Dendritic cell treated with granulocyte-macrophage colony-stimulating factor and Interleukin-4, amounts not matched to agents 40 ng/mL and 50 ng/mL, for 4 days (primary cell): ENCODE results near the gene AADAT.
"Not testable (repeated sequence)": the region's sequence is repeated elsewhere in the genome, so short reads cannot be mapped to it uniquely, and the experiment has no call there.

Experiments
- H3K27ac Mint-ChIP-seq: one replicate; pipeline ENCODE4 v1.8.0; 2022; ENCODE audit warnings: mild to moderate bottlenecking, mixed read lengths
- H3K27me3 Mint-ChIP-seq: one replicate; pipeline ENCODE4 v1.8.0; 2022; ENCODE audit warnings: mild to moderate bottlenecking, mixed read lengths
- H3K36me3 Mint-ChIP-seq: one replicate; pipeline ENCODE4 v1.8.0; 2022; ENCODE audit warnings: low read depth, mixed read lengths
- H3K4me1 Mint-ChIP-seq: one replicate; pipeline ENCODE4 v1.8.0; 2022; ENCODE audit warnings: low read depth, mixed read lengths
- H3K4me3 Mint-ChIP-seq: one replicate; pipeline ENCODE4 v1.8.0; 2022; ENCODE audit warnings: mild to moderate bottlenecking, moderate library complexity, mixed read lengths
- H3K9me3 Mint-ChIP-seq: one replicate; pipeline ENCODE4 v1.8.0; 2022; ENCODE audit warnings: mixed read lengths
- intact Hi-C: fragments of 100-400 bp; cut with micrococcal nuclease; formaldehyde crosslinking; loops from one replicate; pipeline ENCODE4 v1.15.0; 2022

Gene AADAT

GRCh38 chr4:170109586-170110284 is 20.0 kb upstream of the AADAT start:
- Mint-ChIP-seq H3K4me1 (no peaks in the 10 kb centered on the region), H3K27me3 (no peaks in the 10 kb centered on the region), H3K27ac (no peak overlapping the region), H3K36me3 (no peaks in the 10 kb centered on the region), H3K4me3 (no peak overlapping the region), H3K9me3 (no peaks in the 10 kb centered on the region)
- intact Hi-C loops = no loop called here

- Mint-ChIP-seq H3K27ac (no peak overlapping the region), H3K4me1 (no peaks in the 10 kb centered on the region), H3K9me3 (no peaks in the 10 kb centered on the region), H3K36me3 (no peaks in the 10 kb centered on the region), H3K4me3 (no peak overlapping the region), H3K27me3 (no peaks in the 10 kb centered on the region)
- intact Hi-C loops = no loop called here
Observed at GRCh38 chr4:170106900-170107299, 17.1 kb upstream of the AADAT start.

- Mint-ChIP-seq H3K27me3 (no peaks in the 10 kb centered on the region), H3K27ac (no peak overlapping the region), H3K4me3 (no peak overlapping the region), H3K9me3 (no peaks in the 10 kb centered on the region), H3K36me3 (no peaks in the 10 kb centered on the region), H3K4me1 (no peaks in the 10 kb centered on the region)
- intact Hi-C loops = no loop called here
Observed at GRCh38 chr4:170102426-170102825, 12.7 kb upstream of the AADAT start.

GRCh38 chr4:170098171-170098570 is 8.4 kb upstream of the AADAT start:
- H3K4me3 Mint-ChIP-seq, intact Hi-C loops, H3K27ac Mint-ChIP-seq, H3K36me3 Mint-ChIP-seq, H3K4me1 Mint-ChIP-seq, H3K27me3 Mint-ChIP-seq, H3K9me3 Mint-ChIP-seq: not testable (repeated sequence)

GRCh38 chr4:170097681-170098080 is 7.9 kb upstream of the AADAT start:
- Mint-ChIP-seq H3K4me3 (no peak overlapping the region), H3K4me1 (no peaks in the 10 kb centered on the region), H3K27ac (no peak overlapping the region), H3K27me3 (peaks cover 6% of the 10 kb centered on the region), H3K9me3 (no peaks in the 10 kb centered on the region), H3K36me3 (no peaks in the 10 kb centered on the region)
- intact Hi-C loops = no loop called here

- intact Hi-C loops = no loop called here
- Mint-ChIP-seq H3K36me3 (no peaks in the 10 kb centered on the region), H3K4me1 (peaks cover 12% of the 10 kb centered on the region), H3K27ac (no peak overlapping the region), H3K4me3 (no peak overlapping the region), H3K9me3 (no peaks in the 10 kb centered on the region), H3K27me3 (peaks cover 34% of the 10 kb centered on the region)
Observed at GRCh38 chr4:170093973-170094535, 4.3 kb upstream of the AADAT start.

- intact Hi-C loops = no loop called here
- H3K27me3 Mint-ChIP-seq = peaks cover 52% of the 10 kb centered on the region
- H3K27ac Mint-ChIP-seq = no peak overlapping the region
- H3K4me3 Mint-ChIP-seq = no peak overlapping the region
- H3K9me3 Mint-ChIP-seq = no peaks in the 10 kb centered on the region
- no peaks in the 10 kb centered on the region for H3K36me3 Mint-ChIP-seq
- H3K4me1 Mint-ChIP-seq = peaks cover 12% of the 10 kb centered on the region
Observed at GRCh38 chr4:170091069-170091696, 1.4 kb upstream of the AADAT start.

GRCh38 chr4:170090352-170091052 is 746 bp upstream of the AADAT start:
- no peak overlapping the region for H3K27ac Mint-ChIP-seq

GRCh38 chr4:170089274-170089667 is 485 bp downstream of the AADAT start:
- Mint-ChIP-seq H3K27ac (no peak overlapping the region), H3K4me1 (peaks cover 12% of the 10 kb centered on the region), H3K27me3 (peaks cover 61% of the 10 kb centered on the region), H3K4me3 (peak overlapping the region; percentile 26), H3K9me3 (no peaks in the 10 kb centered on the region), H3K36me3 (no peaks in the 10 kb centered on the region)
- intact Hi-C loops = no loop called here

More at GRCh38 chr4:170090352-170091052, 746 bp upstream of the AADAT start:
- Mint-ChIP-seq H3K9me3 (no peaks in the 10 kb centered on the region), H3K4me1 (peaks cover 12% of the 10 kb centered on the region), H3K27me3 (peaks cover 53% of the 10 kb centered on the region), H3K4me3 (peak overlapping the region; percentile 63), H3K36me3 (no peaks in the 10 kb centered on the region)
- intact Hi-C loops = no loop called here

GRCh38 chr4:170088716-170089115 is 1.0 kb downstream of the AADAT start:
- Mint-ChIP-seq H3K27me3 (peaks cover 58% of the 10 kb centered on the region), H3K4me3 (no peak overlapping the region), H3K4me1 (peaks cover 12% of the 10 kb centered on the region), H3K9me3 (no peaks in the 10 kb centered on the region), H3K27ac (no peak overlapping the region), H3K36me3 (no peaks in the 10 kb centered on the region)
- intact Hi-C loops = no loop called here

GRCh38 chr4:170087163-170087700 is 2.5 kb downstream of the AADAT start:
- Mint-ChIP-seq H3K27ac (no peak overlapping the region), H3K4me1 (peaks cover 12% of the 10 kb centered on the region), H3K9me3 (no peaks in the 10 kb centered on the region), H3K4me3 (no peak overlapping the region), H3K36me3 (no peaks in the 10 kb centered on the region), H3K27me3 (peaks cover 63% of the 10 kb centered on the region)
- intact Hi-C loops = no loop called here

- Mint-ChIP-seq H3K36me3 (no peaks in the 10 kb centered on the region), H3K9me3 (no peaks in the 10 kb centered on the region), H3K27me3 (peaks cover 61% of the 10 kb centered on the region), H3K4me1 (no peaks in the 10 kb centered on the region), H3K4me3 (no peak overlapping the region), H3K27ac (no peak overlapping the region)
- intact Hi-C loops = no loop called here
Observed at GRCh38 chr4:170083541-170083940, 6.2 kb downstream of the AADAT start.

GRCh38 chr4:170080496-170080895 is 9.3 kb downstream of the AADAT start:
- intact Hi-C loops = no loop called here

GRCh38 chr4:170079981-170080380 is 9.8 kb downstream of the AADAT start:
- Mint-ChIP-seq H3K9me3 (no peaks in the 10 kb centered on the region), H3K36me3 (no peaks in the 10 kb centered on the region), H3K4me3 (no peak overlapping the region), H3K27ac (no peak overlapping the region), H3K27me3 (peaks cover 43% of the 10 kb centered on the region), H3K4me1 (no peaks in the 10 kb centered on the region)
- intact Hi-C loops = no loop called here

More at GRCh38 chr4:170080496-170080895, 9.3 kb downstream of the AADAT start:
- no peaks in the 10 kb centered on the region for H3K4me1 Mint-ChIP-seq
- H3K4me3 Mint-ChIP-seq = no peak overlapping the region
- H3K27ac Mint-ChIP-seq = no peak overlapping the region
- peaks cover 47% of the 10 kb centered on the region for H3K27me3 Mint-ChIP-seq
- H3K9me3 Mint-ChIP-seq = no peaks in the 10 kb centered on the region
- no peaks in the 10 kb centered on the region for H3K36me3 Mint-ChIP-seq
